Gastroesophageal sphincter (tissue), 2 donors: ENCODE results near the gene EVC.

Experiments
- EP300 ChIP-seq: sonication (generic); formaldehyde crosslinking; IDR thresholded peaks from one replicate; pipeline ENCODE4 v1.6.1; 2017; ENCODE audit warnings: antibody characterized with exemption, mild to moderate bottlenecking
- POLR2A ChIP-seq, 2 donors: fragments of 450-650 bp; IDR thresholded peaks; one replicate each; pipeline ENCODE4 v1.6.1; 2017; ENCODE audit warnings: antibody characterized with exemption in 2 of 2, mild to moderate bottlenecking in 2 of 2, moderate library complexity in 1 of 2

DNA sequence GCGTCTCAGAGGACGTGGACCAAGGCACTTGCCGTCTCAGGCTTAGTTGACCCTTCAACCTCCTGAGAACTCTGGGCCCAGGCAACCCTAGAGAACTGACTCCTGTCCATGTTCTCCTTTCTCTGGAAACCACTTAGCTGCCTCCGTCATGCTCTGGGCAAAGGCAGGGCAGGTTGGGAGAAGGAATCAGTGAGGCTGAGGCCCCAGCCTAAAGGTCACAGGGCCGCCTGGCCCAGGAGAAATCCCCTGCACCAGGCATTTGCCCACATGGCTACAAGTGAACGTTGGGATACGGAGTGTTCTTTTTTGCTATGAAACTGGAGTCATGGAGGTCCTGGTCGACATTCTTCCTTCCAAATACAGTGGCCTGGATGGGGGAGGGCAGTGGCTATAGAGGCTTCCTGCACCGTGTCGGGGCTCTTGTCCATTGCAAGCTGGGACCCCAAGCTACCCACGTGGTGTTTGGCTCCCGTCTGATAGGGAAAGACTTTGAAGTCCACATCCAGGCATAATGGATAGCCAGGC lies 105.9 kb downstream of the EVC start:
- TF ChIP-seq EP300 (no peak), POLR2A (IDR thresholded peaks at IDR 0.05) (no peak)
